GM18867 (cell line): ENCODE data around the gene HIGD2B.
A peak's percentile ranks its signal among the peaks of the same experiment; 100 is the strongest.
"Not testable (repeated sequence)": the region's sequence is repeated elsewhere in the genome, so short reads cannot be mapped to it uniquely, and the experiment has no call there.

Experiments
- ATAC-seq: cut with Tn5 transposase; IDR thresholded peaks from one replicate; pipeline ENCODE4 v1.9.1; 2021; ENCODE audit warnings: mild to moderate bottlenecking, moderate library complexity; ENCODE audit not compliant: unreplicated experiment

HIGD2B gene

GRCh38 chr15:72680931-72681330 lies 5.1 kb downstream of the HIGD2B start:
- ATAC-seq: no peak

- no peak for ATAC-seq
Measured at GRCh38 chr15:72676838-72677237, 9.1 kb downstream of the HIGD2B start.

GRCh38 chr15:72671525-72671924 lies 14.5 kb downstream of the HIGD2B start:
- ATAC-seq: no peak

GRCh38 chr15:72670656-72671352 lies 15.2 kb downstream of the HIGD2B start:
- peak; percentile 85 for ATAC-seq

GRCh38 chr15:72669803-72670202 lies 16.2 kb downstream of the HIGD2B start:
- ATAC-seq: not testable (repeated sequence)

- ATAC-seq: not testable (repeated sequence)
Measured at GRCh38 chr15:72665706-72666105, 20.3 kb downstream of the HIGD2B start.

- ATAC-seq: not testable (repeated sequence)
Measured at GRCh38 chr15:72663931-72664330, 22.1 kb downstream of the HIGD2B start.

- not testable (repeated sequence) for ATAC-seq
Measured at GRCh38 chr15:72661081-72661480, 24.9 kb downstream of the HIGD2B start.

GRCh38 chr15:72656014-72656413 lies 30.0 kb downstream of the HIGD2B start:
- ATAC-seq: not testable (repeated sequence)

- not testable (repeated sequence) for ATAC-seq
Measured at GRCh38 chr15:72654397-72654796, 31.6 kb downstream of the HIGD2B start, which contains the start of gene GOLGA6B. GOLGA6B (plus strand) TSS chr15:72654697; CDS start chr15:72654738, 41 bp downstream.

GRCh38 chr15:72648631-72649253 lies 37.2 kb downstream of the HIGD2B start:
- ATAC-seq: not testable (repeated sequence)

- not testable (repeated sequence) for ATAC-seq
Measured at GRCh38 chr15:72642271-72642670, 43.7 kb downstream of the HIGD2B start.

- not testable (repeated sequence) for ATAC-seq
Measured at GRCh38 chr15:72639759-72640483, 46.1 kb downstream of the HIGD2B start.

- peak; percentile 70 for ATAC-seq
Measured at GRCh38 chr15:72636519-72637282, 49.3 kb downstream of the HIGD2B start.

- ATAC-seq: not testable (repeated sequence)
Measured at GRCh38 chr15:72629068-72629570, 56.9 kb downstream of the HIGD2B start.

GRCh38 chr15:72628249-72629067 lies 57.5 kb downstream of the HIGD2B start:
- not testable (repeated sequence) for ATAC-seq

- ATAC-seq: not testable (repeated sequence)
Measured at GRCh38 chr15:72626153-72626552, 59.8 kb downstream of the HIGD2B start.
